ENCODE data around the gene SFPQ.
"Not testable (repeated sequence)": the region's sequence is repeated elsewhere in the genome, so short reads cannot be mapped to it uniquely, and the experiment has no call there.

GRCh38 chr1:35142294-35142693, 50.7 kb downstream of the SFPQ start:
- TF ChIP-seq EZH2 (IDR thresholded peaks at IDR 0.05; ENCODE audit: borderline replicate concordance, low read depth, low read length, poor library complexity, severe bottlenecking); CTCF (conservative IDR thresholded peaks at IDR 0.05; ENCODE audit: low read depth, low read length): not testable (repeated sequence)

All from A673 (cell line).